ENCODE data around the gene SLC22A23. TPM values are rescaled to one million over a fixed set of nuclear protein-coding genes. Genes with fewer than 3 reads are reported as not detected.

Gene SLC22A23
- total RNA-seq, 1 donor from 2014 or later = 5.4 TPM

DNA sequence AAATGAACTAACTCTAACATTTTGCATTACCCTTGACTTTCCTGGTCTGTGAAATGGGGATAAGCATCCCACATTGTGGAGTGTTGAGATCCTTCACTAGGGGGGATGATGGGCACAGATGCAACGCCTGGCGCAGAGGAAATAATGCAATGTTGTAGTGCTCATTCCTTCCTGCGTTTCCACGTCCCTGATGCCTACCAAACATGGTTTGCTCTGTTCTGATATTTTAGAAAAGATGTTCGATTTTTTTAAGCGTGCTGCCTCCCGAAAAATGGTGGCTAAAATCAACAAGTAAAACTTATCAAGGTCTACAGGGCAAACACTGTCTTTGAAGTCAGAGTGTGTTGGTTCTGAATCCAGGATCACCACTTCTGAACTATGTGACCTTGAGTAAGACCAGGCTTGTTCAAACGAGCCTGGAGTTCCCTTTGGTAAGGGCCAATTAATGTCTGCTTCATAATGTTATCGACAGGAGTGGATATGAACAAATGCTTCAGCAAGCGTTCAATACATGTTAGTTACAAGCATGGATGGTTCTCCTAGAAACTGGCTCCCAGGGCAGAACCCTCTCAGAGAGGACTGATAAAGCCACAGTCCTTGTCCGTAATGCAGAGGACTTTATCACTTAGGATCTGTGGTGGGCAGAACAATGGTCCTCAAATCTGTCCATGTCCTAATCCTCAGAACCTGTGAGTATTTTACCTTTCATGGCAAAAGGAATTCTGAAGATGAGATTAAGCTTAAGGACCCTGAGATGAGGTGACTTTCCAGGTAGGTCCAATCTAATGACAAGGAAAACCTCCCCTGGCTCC is 44.7 kb downstream of the SLC22A23 start:
- intact Hi-C loops (cut with DNase I) = no loop called here
- DNase-seq (no peak), ATAC-seq (ENCODE audit: poor library complexity) (no peak)

- DNase-seq (peak; percentile 61), ATAC-seq (ENCODE audit: poor library complexity) (no peak)
- intact Hi-C loops (cut with DNase I) = no loop called here
These were observed 46.2 kb downstream of the SLC22A23 start for GRCh38 chr6:3410385-3411360.

GRCh38 chr6:3409699-3410384 is 47.0 kb downstream of the SLC22A23 start:
- intact Hi-C loops (cut with DNase I) = loop anchor here (5.0 kb wide), 1 partner anchor 552 kb away; no protein-coding TSS in a partner anchor
- ATAC-seq (ENCODE audit: poor library complexity) (no peak), DNase-seq (no peak)

DNA sequence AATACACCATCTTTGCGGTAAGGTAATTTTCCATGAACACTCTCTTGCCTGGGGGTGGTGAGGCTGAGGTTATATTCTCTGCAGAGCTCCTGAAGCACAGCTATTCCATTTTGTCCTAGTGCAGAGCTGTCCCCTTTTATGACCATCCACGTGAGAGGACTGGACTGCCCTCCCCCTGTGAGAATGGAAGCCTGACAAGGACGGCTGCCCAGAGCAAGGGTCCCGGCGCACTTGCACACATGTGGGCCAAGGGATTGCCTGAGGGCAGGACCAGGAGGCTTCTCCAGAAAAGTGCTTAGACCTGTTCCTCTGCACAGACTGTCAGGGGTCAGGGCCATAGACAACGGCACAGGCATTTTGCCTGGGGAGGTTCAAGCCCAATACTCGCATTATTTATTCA is 48.2 kb downstream of the SLC22A23 start:
- intact Hi-C loops (cut with DNase I) = loop anchor here (5.0 kb wide), 1 partner anchor 554 kb away; no protein-coding TSS in a partner anchor
- ATAC-seq (ENCODE audit: poor library complexity) (no peak), DNase-seq (no peak)

- intact Hi-C loops (cut with DNase I) = loop anchor here (5.0 kb wide), 1 partner anchor 554 kb away; no protein-coding TSS in a partner anchor
- DNase-seq (no peak), ATAC-seq (ENCODE audit: poor library complexity) (no peak)
These were observed 49.0 kb downstream of the SLC22A23 start for GRCh38 chr6:3407840-3408239.

GRCh38 chr6:3406891-3407809 is 49.7 kb downstream of the SLC22A23 start:
- ATAC-seq (ENCODE audit: poor library complexity) (no peak), DNase-seq (no peak)
- intact Hi-C loops (cut with DNase I) = loop anchor here (5.0 kb wide), 1 partner anchor 555 kb away; no protein-coding TSS in a partner anchor

- DNase-seq (no peak), ATAC-seq (ENCODE audit: poor library complexity) (no peak)
- intact Hi-C loops (cut with DNase I) = loop anchor here (5.0 kb wide), 1 partner anchor 556 kb away; no protein-coding TSS in a partner anchor
These were observed 50.5 kb downstream of the SLC22A23 start for GRCh38 chr6:3406362-3406821.

- DNase-seq (no peak), ATAC-seq (ENCODE audit: poor library complexity) (peak; percentile 72)
- intact Hi-C loops (cut with DNase I) = loop anchor here (5.0 kb wide), 1 partner anchor 557 kb away; no protein-coding TSS in a partner anchor
These were observed 51.2 kb downstream of the SLC22A23 start for GRCh38 chr6:3405679-3406078.

- intact Hi-C loops (cut with DNase I) = loop anchor here (5.0 kb wide), 1 partner anchor 557 kb away; no protein-coding TSS in a partner anchor
- DNase-seq = no peak
- no peak for ATAC-seq (ENCODE audit: poor library complexity)
These were observed 51.7 kb downstream of the SLC22A23 start for GRCh38 chr6:3405182-3405518.

DNA sequence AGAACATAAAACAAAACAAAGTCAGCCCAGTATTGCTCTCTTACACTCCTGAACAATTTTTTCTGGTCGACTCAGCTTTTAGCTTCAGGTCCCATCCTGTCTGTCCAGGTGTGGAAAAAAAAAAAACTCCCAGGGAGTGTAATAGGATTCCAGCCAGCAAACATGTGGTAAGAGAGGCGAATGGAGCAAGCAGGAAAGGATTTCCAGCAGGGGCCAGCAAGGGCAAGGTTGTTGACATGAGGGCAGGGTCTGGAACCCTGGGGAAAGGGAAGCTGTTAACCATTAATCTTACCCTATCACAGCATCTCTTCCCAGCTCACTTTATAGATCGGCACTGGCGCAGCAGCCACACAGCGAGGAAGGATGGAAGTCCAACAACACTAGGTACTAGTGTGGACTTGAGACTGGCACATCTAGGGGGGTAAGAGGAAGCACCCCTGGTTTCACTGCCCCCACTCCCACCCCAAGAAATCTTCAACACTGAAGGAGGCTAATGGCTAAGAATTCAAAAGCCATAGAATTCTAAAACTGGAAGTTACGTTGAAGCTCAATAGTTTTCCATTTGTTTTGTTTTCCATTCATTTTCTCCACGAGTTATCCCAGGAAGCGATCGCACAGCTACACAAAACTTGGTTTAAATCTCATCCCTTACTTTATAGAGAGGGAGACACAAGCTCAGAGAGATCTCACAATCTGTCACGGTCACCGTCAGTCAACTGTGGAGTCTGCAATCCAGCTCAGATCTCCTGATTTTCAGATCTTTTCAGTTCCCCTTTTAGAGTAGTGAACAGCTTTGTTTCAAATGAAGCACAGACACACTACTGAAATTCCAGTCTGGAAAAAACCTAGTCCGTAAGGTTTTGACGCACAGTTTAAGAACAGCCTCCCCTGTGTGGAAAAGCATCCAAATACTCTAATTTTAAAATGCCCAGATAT is 53.3 kb downstream of the SLC22A23 start:
- DNase-seq (no peak), ATAC-seq (ENCODE audit: poor library complexity) (peak; percentile 30)
- intact Hi-C loops (cut with DNase I) = no loop called here

DNA sequence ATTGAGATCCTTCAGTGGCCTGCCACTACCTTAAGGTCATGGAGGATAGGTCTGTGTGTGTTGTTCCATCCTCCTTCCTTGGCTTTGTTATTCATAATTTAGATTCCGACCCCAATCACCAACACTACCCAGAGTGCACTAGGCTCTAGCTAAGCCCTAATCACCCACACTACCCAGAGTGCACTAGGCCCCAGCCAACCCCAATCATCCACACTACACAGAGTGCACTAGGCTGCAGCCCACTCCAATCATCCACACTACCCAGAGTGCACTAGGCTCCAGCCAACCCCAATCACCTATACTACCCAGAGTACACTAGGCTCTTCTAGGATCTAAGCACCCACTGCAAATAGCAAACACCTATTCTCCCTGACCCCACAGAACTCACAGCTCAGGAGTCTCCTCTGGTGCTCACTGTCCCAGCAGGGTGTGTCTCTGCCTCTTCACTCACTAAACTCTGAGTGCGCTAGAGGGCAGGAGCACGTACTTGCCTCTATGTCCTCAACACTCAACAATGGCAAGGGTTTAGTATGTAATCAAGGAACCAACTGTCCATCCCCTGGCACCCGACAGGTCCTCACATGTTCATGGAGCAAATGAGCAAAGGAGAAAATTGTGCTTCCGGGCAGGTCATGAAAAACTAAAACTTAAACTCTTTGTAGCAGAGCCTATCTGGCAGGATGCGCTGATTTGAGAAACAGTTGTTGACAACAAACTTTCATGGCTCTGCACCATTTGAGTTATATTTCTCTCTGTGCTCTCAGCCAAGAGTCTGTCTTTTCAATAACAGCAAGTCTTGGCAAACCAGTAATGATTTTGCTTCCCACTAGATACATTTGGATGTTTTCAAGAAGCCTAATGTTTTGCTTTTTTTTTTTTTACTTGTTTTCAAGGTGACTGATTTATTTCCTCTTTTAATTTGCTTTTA is 54.3 kb downstream of the SLC22A23 start:
- intact Hi-C loops (cut with DNase I) = no loop called here
- no peak for ATAC-seq (ENCODE audit: poor library complexity)

GRCh38 chr6:3400162-3400561 is 56.7 kb downstream of the SLC22A23 start:
- ATAC-seq (ENCODE audit: poor library complexity) = no peak
- intact Hi-C loops (cut with DNase I) = no loop called here
- DNase-seq = no peak

More for the DNA sequence above, 54.3 kb downstream of the SLC22A23 start:
- no peak for DNase-seq

- no peak for DNase-seq
- intact Hi-C loops (cut with DNase I) = no loop called here
- no peak for ATAC-seq (ENCODE audit: poor library complexity)
These were observed 57.8 kb downstream of the SLC22A23 start for GRCh38 chr6:3398755-3399696.

DNA sequence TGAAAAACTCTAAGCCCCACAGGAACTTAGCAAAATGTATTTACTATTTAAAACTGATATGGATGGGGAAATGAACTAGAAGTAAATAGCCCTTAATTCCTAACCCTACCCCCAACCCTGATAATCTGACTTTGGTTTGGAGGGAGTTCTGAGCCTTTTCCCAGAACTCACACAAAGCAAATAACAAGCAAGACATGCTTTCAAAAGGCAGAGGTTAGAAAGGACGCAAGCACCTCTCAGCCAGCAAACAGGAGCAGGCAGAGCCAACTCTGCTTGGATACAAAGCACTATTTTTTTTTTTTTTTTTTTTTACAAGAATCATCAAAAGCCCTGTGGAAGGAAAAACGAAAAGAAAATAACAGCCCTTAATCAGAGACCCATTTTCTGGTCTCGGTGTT is 58.7 kb downstream of the SLC22A23 start:
- ATAC-seq (ENCODE audit: poor library complexity) (no peak), DNase-seq (no peak)
- intact Hi-C loops (cut with DNase I) = no loop called here

Measured in Right ventricle myocardium superior (tissue), 1 donor.